NCI-H187 (cell line): ENCODE data around the gene DHRSX.
"Not testable (repeated sequence)": the region's sequence is repeated elsewhere in the genome, so short reads cannot be mapped to it uniquely, and the experiment has no call there.

Experiments
- DNase-seq, 2 experiments: peaks; one replicate each; lab custom pipeline; 2025; lab: John Stamatoyannopoulos, UW

Gene DHRSX

DNA sequence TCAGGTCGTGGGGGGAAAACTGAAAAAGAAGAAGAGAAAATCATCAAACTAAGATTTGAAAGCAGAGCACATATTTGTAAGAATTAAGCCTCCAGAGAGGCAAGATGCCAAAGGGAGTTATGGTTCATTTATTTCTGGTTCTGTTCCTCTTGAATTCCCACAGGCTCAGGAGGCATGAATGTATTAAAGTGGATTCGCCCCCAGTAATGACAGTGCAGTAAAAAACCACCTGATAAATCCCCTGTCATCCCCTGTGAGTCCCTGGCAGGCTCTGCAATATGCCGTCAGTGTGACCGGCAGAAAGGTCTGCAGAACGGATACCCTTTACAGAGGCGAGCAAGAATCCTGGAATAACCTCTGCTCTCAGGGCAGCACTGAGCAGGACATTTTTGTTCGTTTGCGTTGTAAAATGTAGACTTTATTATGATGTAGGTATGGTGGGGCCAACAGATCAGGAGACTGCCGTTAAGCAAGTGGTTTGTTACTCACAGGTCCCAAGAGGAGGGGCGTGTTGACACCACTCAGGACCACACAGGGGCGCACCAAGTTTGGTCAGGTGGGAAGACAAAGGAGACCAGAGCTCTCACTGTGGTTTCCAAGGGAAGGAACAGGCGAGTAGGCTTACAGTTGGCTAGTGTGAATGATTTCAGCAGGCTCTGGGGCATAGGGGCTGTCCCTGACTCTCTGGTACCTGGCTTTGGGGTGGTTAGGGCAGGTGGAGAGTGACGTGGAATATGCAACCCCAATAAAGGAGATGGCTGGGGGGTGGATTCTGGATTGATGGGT, 75.3 kb downstream of the DHRSX start:
- DNase-seq = no peak

DNA sequence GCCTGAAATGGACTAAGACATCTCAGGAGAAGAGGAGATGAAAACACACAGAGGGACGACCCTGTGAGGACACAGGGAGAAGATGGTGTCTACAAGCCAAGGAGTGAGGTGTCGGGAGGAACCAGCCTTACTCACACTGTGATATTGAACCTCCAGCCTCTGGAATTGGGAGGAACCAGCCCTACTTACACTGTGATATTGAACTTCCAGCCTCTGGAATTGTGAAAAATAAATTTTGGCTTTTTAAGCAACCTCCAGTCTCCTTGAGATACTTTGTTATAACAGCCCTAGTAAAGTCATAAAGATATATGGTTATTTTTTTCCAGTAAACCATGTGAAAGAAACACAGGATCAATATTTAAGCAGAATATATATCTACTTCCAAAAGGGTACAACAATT, 76.5 kb downstream of the DHRSX start:
- DNase-seq = no peak

GRCh38 chrX:2423899-2424298, 76.9 kb downstream of the DHRSX start:
- no peak for DNase-seq

- DNase-seq = no peak
These were observed 77.5 kb downstream of the DHRSX start for GRCh38 chrX:2423282-2423681.

DNA sequence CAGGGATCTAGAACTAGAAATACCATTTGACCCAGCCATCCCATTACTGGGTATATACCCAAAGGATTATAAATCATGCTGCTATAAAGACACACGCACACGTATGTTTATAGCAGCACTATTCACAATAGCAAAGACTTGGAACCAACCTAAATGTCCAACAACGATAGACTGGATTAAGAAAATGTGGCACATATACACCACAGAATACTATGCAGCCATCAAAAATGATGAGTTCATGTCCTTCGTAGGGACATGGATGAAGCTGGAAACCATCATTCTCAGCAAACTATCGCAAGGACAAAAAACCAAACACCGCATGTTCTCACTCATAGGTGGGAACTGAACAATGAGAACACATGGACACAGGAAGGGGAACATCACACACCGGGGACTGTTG, 81.4 kb downstream of the DHRSX start:
- not testable (repeated sequence) for DNase-seq

DNA sequence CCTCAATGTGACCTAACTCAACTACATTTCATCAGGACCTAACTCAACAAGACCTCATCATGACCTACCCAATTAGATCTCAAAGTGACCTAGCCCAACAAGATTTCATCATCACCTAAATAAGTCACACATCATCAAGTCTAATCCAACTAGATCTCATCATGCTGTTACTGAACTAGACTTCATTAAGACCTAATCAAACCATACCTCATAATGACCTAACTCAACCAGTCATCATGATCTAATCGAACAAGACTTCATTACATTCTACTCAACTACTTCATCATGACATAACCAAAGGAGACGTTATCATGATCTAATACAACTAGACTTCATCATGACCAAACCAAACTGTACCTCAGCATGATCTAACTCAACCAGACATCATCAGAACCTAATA, 82.8 kb downstream of the DHRSX start:
- DNase-seq = no peak

GRCh38 chrX:2416851-2417604, 83.7 kb downstream of the DHRSX start:
- no peak for DNase-seq

DNA sequence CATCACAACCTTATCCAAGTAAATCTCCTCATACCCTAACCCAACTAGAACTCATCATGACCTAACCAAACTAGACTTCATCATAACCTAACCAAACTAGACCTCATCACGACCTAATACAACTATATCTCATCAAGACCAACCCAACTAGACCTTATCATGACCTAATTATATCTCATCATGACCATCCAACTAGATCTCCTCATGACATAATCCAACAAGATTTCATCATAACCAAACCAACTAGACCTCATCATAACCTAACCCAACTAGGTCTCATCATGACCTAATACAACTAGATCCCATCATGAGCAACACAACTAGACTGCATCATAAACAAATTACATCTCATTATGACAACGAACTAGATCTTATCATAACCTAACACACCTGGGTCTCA, 86.4 kb downstream of the DHRSX start:
- DNase-seq = no peak

- DNase-seq = no peak
These were observed 86.8 kb downstream of the DHRSX start for GRCh38 chrX:2413969-2414368.

GRCh38 chrX:2412131-2412530, 88.6 kb downstream of the DHRSX start:
- DNase-seq = no peak

DNA sequence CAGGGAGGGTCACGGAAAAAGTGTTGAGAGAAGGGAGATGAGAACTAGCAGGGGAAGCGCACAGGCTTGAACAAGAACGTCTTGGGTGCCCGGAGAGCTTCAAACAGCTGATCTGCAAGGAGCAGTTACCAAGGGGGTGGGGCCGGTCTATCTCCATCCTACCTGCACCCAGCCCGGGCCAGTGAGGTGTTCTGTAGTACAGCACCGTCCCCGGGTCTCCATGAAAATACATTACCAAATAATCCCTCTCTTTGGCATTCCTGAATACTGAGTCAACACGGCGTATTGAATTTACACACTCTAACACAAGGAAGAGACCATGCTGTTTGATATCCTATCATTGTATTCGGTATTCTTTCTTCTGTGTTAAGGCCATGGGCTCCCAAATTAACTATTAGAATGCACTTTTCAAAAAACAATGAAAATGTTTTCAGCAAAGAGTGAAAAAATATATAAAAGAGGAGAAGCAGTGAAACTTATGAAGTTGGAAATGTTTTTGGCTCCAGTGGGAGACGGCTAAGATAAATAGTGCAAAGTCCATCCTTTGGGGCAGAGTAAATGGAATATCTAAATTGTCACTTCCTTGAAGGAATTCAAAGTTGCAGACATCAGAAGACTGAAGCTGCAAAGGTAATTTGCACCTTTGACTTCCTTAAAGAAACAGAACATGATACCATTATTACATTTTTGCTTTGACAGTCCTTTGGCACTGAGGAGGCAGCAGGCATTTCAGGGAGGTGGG, 90.3 kb downstream of the DHRSX start:
- DNase-seq = no peak

GRCh38 chrX:2409796-2410195, 91.0 kb downstream of the DHRSX start:
- DNase-seq = no peak

DNA sequence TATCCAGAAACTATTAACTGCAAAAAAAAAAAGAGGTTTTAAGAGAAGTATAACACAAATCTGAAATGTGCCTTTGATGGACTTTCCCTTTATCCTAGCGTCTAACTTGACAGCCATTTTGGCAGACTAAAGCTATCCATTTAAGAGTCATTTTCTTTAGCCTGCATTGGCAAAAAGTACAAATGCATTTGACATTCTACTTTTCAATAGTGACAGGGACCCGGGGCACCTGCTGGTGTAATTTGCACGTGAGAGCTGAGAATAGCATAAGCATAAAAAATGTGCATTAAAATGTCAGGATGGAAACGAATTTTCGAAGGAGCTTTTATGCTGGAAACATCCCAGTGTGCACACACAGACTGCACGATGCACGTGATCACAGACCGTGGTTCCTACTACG, 91.9 kb downstream of the DHRSX start:
- no peak for DNase-seq

- no peak for DNase-seq
These were observed 93.8 kb downstream of the DHRSX start for GRCh38 chrX:2406891-2407518.

- no peak for DNase-seq
These were observed 96.0 kb downstream of the DHRSX start for GRCh38 chrX:2404776-2405175.

- no peak for DNase-seq
These were observed 98.5 kb downstream of the DHRSX start for GRCh38 chrX:2402361-2402690.

DNA sequence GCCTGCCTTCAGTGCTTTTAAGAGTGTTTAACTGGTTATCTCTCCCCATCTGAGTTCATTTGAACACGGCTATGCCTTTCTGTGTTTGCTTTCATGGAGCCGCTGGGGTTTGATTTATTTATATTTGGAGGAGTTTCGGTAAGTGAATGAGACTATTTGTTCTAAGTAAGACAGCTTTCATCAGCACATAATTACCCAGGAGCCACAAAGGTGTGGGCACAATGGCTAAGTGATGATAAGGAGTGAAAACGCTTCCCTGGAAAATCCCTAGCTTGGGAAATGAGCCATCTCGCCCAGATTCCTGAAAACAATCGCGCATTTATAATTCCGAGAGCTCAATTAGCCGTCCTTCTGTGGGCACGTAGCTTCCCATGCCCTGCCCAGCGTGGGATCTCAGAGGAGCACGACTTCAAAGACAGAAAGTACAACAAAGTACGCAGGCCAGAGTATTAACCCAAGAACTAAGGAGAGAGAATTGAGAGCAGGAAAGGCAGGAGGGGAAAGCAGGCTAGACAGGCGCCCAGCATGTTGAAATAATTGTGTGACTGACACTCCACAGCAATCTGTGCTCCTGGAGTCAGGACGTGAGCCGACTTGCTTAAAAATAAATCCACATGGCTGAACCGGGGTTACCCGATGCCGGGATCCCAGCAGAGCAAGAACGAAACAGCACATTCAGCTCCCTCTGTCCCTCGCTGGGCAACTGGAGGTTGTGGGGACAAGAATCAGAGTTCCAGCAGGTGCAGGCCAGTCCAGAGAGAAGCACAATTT, 99.0 kb downstream of the DHRSX start:
- no peak for DNase-seq

DNA sequence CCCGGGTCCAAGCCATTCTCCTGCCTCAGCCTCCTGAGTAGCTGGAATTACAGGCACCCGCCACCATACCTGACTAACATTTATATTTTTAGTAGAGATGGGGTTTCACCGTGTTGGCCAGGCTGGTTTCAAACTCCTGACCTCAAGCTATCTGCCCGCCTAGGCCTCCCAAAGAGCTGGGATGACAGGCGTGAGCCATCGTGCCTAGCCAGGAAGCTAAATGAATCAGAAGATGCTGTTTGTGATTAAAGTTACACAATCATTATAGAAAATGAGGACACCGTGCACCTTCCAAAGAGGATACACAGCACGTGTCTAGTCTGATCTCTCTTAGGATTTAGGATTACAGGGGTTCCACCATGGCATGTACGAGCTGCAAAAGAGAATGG, 99.6 kb downstream of the DHRSX start:
- no peak for DNase-seq

- DNase-seq = no peak
These were observed 102.6 kb downstream of the DHRSX start for GRCh38 chrX:2398064-2398656.

- no peak for DNase-seq
These were observed 103.3 kb downstream of the DHRSX start for GRCh38 chrX:2397229-2398063.
